Endothelial cell of umbilical vein (primary cell): ENCODE measurements around the gene HK3. TPM values are rescaled to one million over a fixed set of nuclear protein-coding genes. Genes with fewer than 3 reads are reported as not detected.

Source experiments
- BruUV-seq: library from RNA; stranded (reverse); fragments of 400-500 nt; replicated peaks from 2 replicates; lab custom pipeline; 2021; lab: Mats Ljungman, UMichigan
- CTCF ChIA-PET: fragments of 300-600, 350-600 bp; sonication (Branson Sonifier 250); formaldehyde crosslinking; loops from one replicate; lab custom pipeline; 2021; ENCODE audit warnings: antibody characterized with exemption, inconsistent platforms; lab: Charles Lee
- POLR2A ChIA-PET: fragments of 300-600, 350-600 bp; sonication (Branson Sonifier 250); formaldehyde crosslinking; loops from one replicate; lab custom pipeline; 2021; ENCODE audit warnings: antibody characterized with exemption, inconsistent platforms; lab: Charles Lee
- DNase-seq: peaks from one replicate; pipeline ENCODE4 v3.0.0-alpha.2; 2011; ENCODE audit warnings: low read depth, low spot score
- FAIRE-seq: peaks from 2 replicates; lab custom pipeline; 2011; peaks lifted over from hg19 to GRCh38; lab: Jason Lieb, UNC
- H2AFZ ChIP-seq: 2 replicates; pipeline ENCODE4 v1.6.0; 2012; ENCODE audit warnings: low read depth, low read length, control low read depth, inconsistent platforms
- H3K27ac ChIP-seq: 2 replicates; pipeline ENCODE4 v1.5.1; 2011; ENCODE audit warnings: low read depth, mild to moderate bottlenecking, control low read depth, low read length, moderate library complexity; ENCODE audit not compliant: insufficient read depth
- H3K27me3 ChIP-seq, 2 experiments: 2 replicates each; pipeline versions ENCODE4 v1.6.0 to v1.6.1; 2011; ENCODE audit warnings: low read length in 2 of 2, mixed read lengths in 1 of 2; ENCODE audit not compliant: control insufficient read depth in 2 of 2, insufficient read depth in 2 of 2
- H3K36me3 ChIP-seq, 2 experiments: 2 replicates in 1 of 2; 3 replicates in 1 of 2; pipeline ENCODE4 v1.5.1; 2011; ENCODE audit warnings: low read length in 2 of 2, mild to moderate bottlenecking in 1 of 2, moderate library complexity in 1 of 2; ENCODE audit not compliant: control insufficient read depth in 2 of 2, insufficient read depth in 2 of 2; ENCODE audit errors: extremely low read depth in 1 of 2
- H3K4me1 ChIP-seq: 3 replicates; pipeline ENCODE4 v1.5.1; 2011; ENCODE audit warnings: mild to moderate bottlenecking, low read length; ENCODE audit not compliant: control insufficient read depth, insufficient read depth; ENCODE audit errors: extremely low read depth
- H3K4me2 ChIP-seq: 2 replicates; pipeline ENCODE4 v1.6.1; 2011; ENCODE audit warnings: low read length, control low read depth, mixed read lengths; ENCODE audit not compliant: insufficient read depth
- H3K4me3 ChIP-seq, 3 experiments: fragments of 200-600 bp in 1 of 3; sonication (generic), shearing (Covaris generic) in 1 of 3; replicated peaks in 1 of 3; 2 replicates each; pipeline ENCODE4 v1.5.1; 2011 to 2016; ENCODE audit warnings: control low read depth in 3 of 3, low read length in 3 of 3, mild to moderate bottlenecking in 2 of 3, inconsistent platforms in 1 of 3, low read depth in 1 of 3, moderate library complexity in 1 of 3; ENCODE audit not compliant: insufficient read depth in 1 of 3
- H3K79me2 ChIP-seq: 2 replicates; pipeline ENCODE4 v1.6.0; 2012; ENCODE audit warnings: low read length, inconsistent platforms; ENCODE audit not compliant: control insufficient read depth, insufficient read depth
- H3K9ac ChIP-seq: replicated peaks from 2 replicates; pipeline ENCODE3; 2011; ENCODE audit warnings: low read length, control low read depth; ENCODE audit not compliant: insufficient read depth; ENCODE audit errors: extremely low read depth
- H3K9me1 ChIP-seq: replicated peaks from 3 replicates; pipeline ENCODE4 v1.6.0; 2011; ENCODE audit warnings: mild to moderate bottlenecking, low read length; ENCODE audit not compliant: control insufficient read depth, insufficient read depth; ENCODE audit errors: extremely low read depth
- H3K9me3 ChIP-seq: replicated peaks from 2 replicates; pipeline ENCODE4 v1.5.1; 2012; ENCODE audit warnings: low read length, inconsistent platforms; ENCODE audit not compliant: control insufficient read depth, insufficient read depth
- H4K20me1 ChIP-seq: replicated peaks from 2 replicates; pipeline ENCODE3; 2011; ENCODE audit warnings: mild to moderate bottlenecking, low read length; ENCODE audit not compliant: control insufficient read depth, insufficient read depth; ENCODE audit errors: extremely low read depth
- FOS ChIP-seq: IDR thresholded peaks from 2 replicates; pipeline ENCODE4 v1.6.1; 2011; ENCODE audit warnings: mild to moderate bottlenecking, low read length, moderate library complexity, borderline replicate concordance; ENCODE audit not compliant: insufficient read depth
- GATA2 ChIP-seq: IDR thresholded peaks from 2 replicates; pipeline ENCODE4 v1.7.0; 2011; ENCODE audit warnings: low read depth, mild to moderate bottlenecking, moderate library complexity, mixed read lengths, low read length; ENCODE audit not compliant: insufficient read length, insufficient read depth
- JUN ChIP-seq: IDR thresholded peaks from 2 replicates; pipeline ENCODE4 v1.6.1; 2011; ENCODE audit warnings: borderline replicate concordance, low read depth; ENCODE audit not compliant: insufficient read length, insufficient read depth
- MAX ChIP-seq: IDR thresholded peaks from 2 replicates; pipeline ENCODE4 v1.6.1; 2011; ENCODE audit not compliant: insufficient read depth, insufficient read length
- MYC ChIP-seq: IDR thresholded peaks from one replicate; pipeline ENCODE4 v1.6.1; 2011; ENCODE audit warnings: mild to moderate bottlenecking, low read depth, low read length
- POLR2A ChIP-seq: IDR thresholded peaks from 2 replicates; pipeline ENCODE4 v1.6.1; 2012; ENCODE audit warnings: low read depth, mild to moderate bottlenecking, control low read depth, low read length
- POLR2AphosphoS5 ChIP-seq: IDR thresholded peaks from 2 replicates; pipeline ENCODE4 v1.6.1; 2012; ENCODE audit warnings: low read depth, mild to moderate bottlenecking, control low read depth, low read length, moderate library complexity; ENCODE audit not compliant: insufficient read depth
- dilution Hi-C: fragments of 300-500 bp; cut with MboI; formaldehyde crosslinking; loops from one replicate; pipeline ENCODE4 v1.15.0; 2019; ENCODE audit warnings: low sequenced_read_pairs; ENCODE audit not compliant: extremely low pct_ligation_motif_present
- intact Hi-C: fragments of 100-400 bp; cut with micrococcal nuclease; formaldehyde crosslinking; loops from one replicate; pipeline ENCODE4 v1.10.0; 2022
- polyA plus RNA-seq, 4 experiments: library from polyadenylated mRNA; depleted of rRNA in 3 of 4; stranded (reverse) in 3 of 4; unstranded in 1 of 4; fragments of >200 nt; gene quantifications; 2 replicates each; pipeline versions ENCODE4 v1.2.1 to v1.2.3, GENCODE V29; 2011 to 2012; ENCODE audit warnings: missing spikeins in 1 of 4
- total RNA-seq: library from RNA; stranded (reverse); gene quantifications from 2 replicates; pipeline ENCODE4 v1.2.3, GENCODE V29; 2021

HK3 gene
- total and polyA plus RNA-seq, 2 donors (not counting 3 experiments of a cell fraction or from before 2014, with no cell fraction given): not detected

- Histone ChIP-seq H4K20me1 (no peaks in the 10 kb centered on the region), H2AFZ (no peak overlapping the region), H3K4me1 (no peaks in the 10 kb centered on the region), H3K79me2 (no peaks in the 10 kb centered on the region), H3K27ac (no peak overlapping the region), H3K27me3 (peaks cover 2% of the 10 kb centered on the region in 2 experiments), H3K9me1 (no peaks in the 10 kb centered on the region), H3K9me3 (no peaks in the 10 kb centered on the region), H3K4me2 (no peak overlapping the region), H3K36me3 (no peaks in the 10 kb centered on the region), H3K4me3 (no peak overlapping the region), H3K9ac (no peak overlapping the region)
- FAIRE-seq (no peak), DNase-seq (no peak)
- intact Hi-C loops: no loop called here
- BruUV-seq: no TSS peak
- TF ChIP-seq GATA2 (no peak), MAX (no peak), POLR2A (no peak), JUN (no peak), FOS (no peak), MYC (no peak), POLR2AphosphoS5 (no peak)
- POLR2A ChIA-PET: no interaction called here
- CTCF ChIA-PET: interaction anchor here (1.3 kb wide), 1 partner anchor 231 kb away, joined by 3 read pairs; no protein-coding TSS in a partner anchor
- dilution Hi-C loops: no loop called here
Measured at GRCh38 chr5:176891331-176891958, 7.7 kb downstream of the HK3 start.
